Lower lobe of right lung (tissue), 2 donors: ENCODE data around the gene FAM81A. TPM values are rescaled to one million over a fixed set of nuclear protein-coding genes. Genes with fewer than 3 reads are reported as not detected.

Experiments used
- ATAC-seq, 2 donors: fragments of 200-7000 bp; cut with Tn5 transposase; one replicate each; pipeline ENCODE4 v1.9.1; 2020 to 2022; ENCODE audit warnings: mild to moderate bottlenecking in 2 of 2, moderate library complexity in 2 of 2
- DNase-seq: peaks from one replicate; pipeline ENCODE4 v3.0.0-alpha.2; 2020
- H3K27ac ChIP-seq: fragments of 200-600 bp; one replicate; pipeline ENCODE4 v1.8.0; 2022
- H3K27me3 ChIP-seq: fragments of 200-600 bp; one replicate; pipeline ENCODE4 v1.8.0; 2022; ENCODE audit warnings: low read depth
- H3K36me3 ChIP-seq: fragments of 200-600 bp; one replicate; pipeline ENCODE4 v1.8.0; 2022; ENCODE audit warnings: mild to moderate bottlenecking
- H3K4me1 ChIP-seq: fragments of 200-600 bp; one replicate; pipeline ENCODE4 v1.8.0; 2022
- H3K4me3 ChIP-seq: fragments of 200-600 bp; one replicate; pipeline ENCODE4 v1.8.0; 2022; ENCODE audit warnings: mild to moderate bottlenecking
- H3K9me3 ChIP-seq: fragments of 200-600 bp; one replicate; pipeline ENCODE4 v1.8.0; 2022
- CTCF ChIP-seq: fragments of 200-600 bp; IDR thresholded peaks from one replicate; pipeline ENCODE4 v1.8.0; 2022; ENCODE audit warnings: antibody characterized with exemption, mild to moderate bottlenecking
- intact Hi-C: fragments of 100-400 bp; cut with DNase I; formaldehyde crosslinking; loops from one replicate; pipeline ENCODE4 v1.11.0; 2022
- total RNA-seq: library from RNA; stranded (reverse); fragmentation: NEBNext Ultra II Directional; extraction: Animal tissue kit (Norgen Biotek cat#: 25700); gene quantifications from one replicate; pipeline ENCODE4 v1.2.1, GENCODE V29; 2021
- donor health status: DM: no; HTN: yes; CAD: no; lungs with severe emphysema.

Gene FAM81A
- total RNA-seq, 1 donor from 2014 or later, result 1.8 TPM

GRCh38 chr15:59558851-59559250 is 120.9 kb downstream of the FAM81A start:
- H3K36me3 ChIP-seq, result no peaks in the 10 kb centered on the region
- no peaks in the 10 kb centered on the region for H3K9me3 ChIP-seq
- DNase-seq (no peak), ATAC-seq (no peak)
- H3K4me1 ChIP-seq, result no peaks in the 10 kb centered on the region
- no peaks in the 10 kb centered on the region for H3K27me3 ChIP-seq
- intact Hi-C loops, result no loop called here
- H3K4me3 ChIP-seq, result no peak overlapping the region
- TF ChIP-seq CTCF, result no peak
- no peak overlapping the region for H3K27ac ChIP-seq

GRCh38 chr15:59561547-59561946 is 123.6 kb downstream of the FAM81A start:
- no peaks in the 10 kb centered on the region for H3K36me3 ChIP-seq
- no peaks in the 10 kb centered on the region for H3K27me3 ChIP-seq
- no peak overlapping the region for H3K4me3 ChIP-seq
- peaks cover 10% of the 10 kb centered on the region for H3K9me3 ChIP-seq
- H3K27ac ChIP-seq, result no peak overlapping the region
- no peaks in the 10 kb centered on the region for H3K4me1 ChIP-seq
- TF ChIP-seq CTCF, result no peak
- DNase-seq (no peak), ATAC-seq (no peak)
- intact Hi-C loops, result no loop called here

- DNase-seq (no peak), ATAC-seq (no peak)
- TF ChIP-seq CTCF, result no peak
- peaks cover 10% of the 10 kb centered on the region for H3K9me3 ChIP-seq
- H3K36me3 ChIP-seq, result no peaks in the 10 kb centered on the region
- H3K4me3 ChIP-seq, result no peak overlapping the region
- H3K27me3 ChIP-seq, result no peaks in the 10 kb centered on the region
- no peak overlapping the region for H3K27ac ChIP-seq
- H3K4me1 ChIP-seq, result no peaks in the 10 kb centered on the region
- intact Hi-C loops, result no loop called here
Measured at GRCh38 chr15:59562448-59563186, 124.6 kb downstream of the FAM81A start.

GRCh38 chr15:59565299-59565698 is 127.3 kb downstream of the FAM81A start:
- ATAC-seq, result no peak
- no peaks in the 10 kb centered on the region for H3K4me1 ChIP-seq
- no peak for DNase-seq
- intact Hi-C loops, result no loop called here
- peaks cover 10% of the 10 kb centered on the region for H3K9me3 ChIP-seq
- H3K27me3 ChIP-seq, result no peaks in the 10 kb centered on the region
- no peak overlapping the region for H3K27ac ChIP-seq
- no peak overlapping the region for H3K4me3 ChIP-seq
- H3K36me3 ChIP-seq, result no peaks in the 10 kb centered on the region
- TF ChIP-seq CTCF, result no peak

GRCh38 chr15:59567324-59567723 is 129.3 kb downstream of the FAM81A start:
- H3K27ac ChIP-seq, result no peak overlapping the region
- no peaks in the 10 kb centered on the region for H3K36me3 ChIP-seq
- intact Hi-C loops, result no loop called here
- H3K4me3 ChIP-seq, result no peak overlapping the region
- no peaks in the 10 kb centered on the region for H3K27me3 ChIP-seq
- no peak for DNase-seq
- H3K4me1 ChIP-seq, result no peaks in the 10 kb centered on the region
- no peak for TF ChIP-seq CTCF
- no peak for ATAC-seq
- H3K9me3 ChIP-seq, result peaks cover 10% of the 10 kb centered on the region
